Prostate gland (tissue), 2 donors: Measurements from ENCODE around the gene FNDC3B.

Experiments used
- POLR2A ChIP-seq: fragments of 450-650 bp; IDR thresholded peaks from one replicate; pipeline ENCODE4 v1.6.1; 2016; ENCODE audit warnings: antibody characterized with exemption, mild to moderate bottlenecking
- POLR2AphosphoS5 ChIP-seq: sonication (generic); formaldehyde crosslinking; IDR thresholded peaks from one replicate; pipeline ENCODE4 v1.6.1; 2017; ENCODE audit warnings: antibody characterized with exemption
- TF ChIP-seq, protein P1 (sequence below), 4 experiments: fragments of 200-600 bp in 2 of 4; fragments of 450-650 bp in 2 of 4; sonication (generic) in 2 of 4; IDR thresholded peaks; 1 replicate in 3 of 4; 2 replicates in 1 of 4; pipeline ENCODE4 v1.5.1; 2016 to 2019; ENCODE audit warnings: antibody characterized with exemption in 4 of 4, mild to moderate bottlenecking in 2 of 4, moderate library complexity in 2 of 4

DNA sequence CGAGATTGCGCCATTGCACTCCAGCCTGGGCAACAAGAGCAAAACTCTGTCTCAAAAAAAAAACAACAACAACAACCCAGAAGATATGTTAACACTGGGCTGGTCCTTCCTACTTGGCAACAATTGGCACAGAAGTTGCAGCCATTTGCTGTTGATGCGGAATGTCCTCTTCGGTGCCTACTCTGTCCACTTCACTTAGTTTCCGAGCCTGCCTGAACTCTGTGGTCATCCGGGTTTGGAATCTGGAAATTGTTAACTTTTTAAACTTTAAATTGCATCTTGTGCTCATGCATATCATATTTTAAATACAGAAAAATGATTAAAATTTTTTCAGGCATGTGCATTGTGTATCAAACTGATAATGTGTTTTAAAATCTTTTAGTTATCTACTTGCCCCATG, 81.5 kb downstream of the FNDC3B start:
- TF ChIP-seq, protein P1, sequence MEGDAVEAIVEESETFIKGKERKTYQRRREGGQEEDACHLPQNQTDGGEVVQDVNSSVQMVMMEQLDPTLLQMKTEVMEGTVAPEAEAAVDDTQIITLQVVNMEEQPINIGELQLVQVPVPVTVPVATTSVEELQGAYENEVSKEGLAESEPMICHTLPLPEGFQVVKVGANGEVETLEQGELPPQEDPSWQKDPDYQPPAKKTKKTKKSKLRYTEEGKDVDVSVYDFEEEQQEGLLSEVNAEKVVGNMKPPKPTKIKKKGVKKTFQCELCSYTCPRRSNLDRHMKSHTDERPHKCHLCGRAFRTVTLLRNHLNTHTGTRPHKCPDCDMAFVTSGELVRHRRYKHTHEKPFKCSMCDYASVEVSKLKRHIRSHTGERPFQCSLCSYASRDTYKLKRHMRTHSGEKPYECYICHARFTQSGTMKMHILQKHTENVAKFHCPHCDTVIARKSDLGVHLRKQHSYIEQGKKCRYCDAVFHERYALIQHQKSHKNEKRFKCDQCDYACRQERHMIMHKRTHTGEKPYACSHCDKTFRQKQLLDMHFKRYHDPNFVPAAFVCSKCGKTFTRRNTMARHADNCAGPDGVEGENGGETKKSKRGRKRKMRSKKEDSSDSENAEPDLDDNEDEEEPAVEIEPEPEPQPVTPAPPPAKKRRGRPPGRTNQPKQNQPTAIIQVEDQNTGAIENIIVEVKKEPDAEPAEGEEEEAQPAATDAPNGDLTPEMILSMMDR (IDR thresholded peaks at IDR 0.05): no peak
- TF ChIP-seq POLR2A: no peak
- TF ChIP-seq POLR2AphosphoS5: no peak
